Activated CD8-positive, alpha-beta T cell treated with anti-CD3 and anti-CD28 coated beads for 36 hours (primary cell): ENCODE results near the gene YLPM1. TPM values are rescaled to one million over a fixed set of nuclear protein-coding genes. Genes with fewer than 3 reads are reported as not detected.

Experiments used
- ATAC-seq: fragments of 200-7000 bp; cut with Tn5 transposase; one replicate; pipeline ENCODE4 v1.10.0; 2021; ENCODE audit warnings: mild to moderate bottlenecking, moderate library complexity
- CTCF ChIA-PET: fragments of 350-600 bp; sonication (Branson Sonifier 250); formaldehyde crosslinking; loops from one replicate; lab custom pipeline; 2021; ENCODE audit warnings: antibody characterized with exemption; lab: Charles Lee
- POLR2A ChIA-PET: fragments of 350-600 bp; sonication (Branson Sonifier 250); formaldehyde crosslinking; loops from one replicate; lab custom pipeline; 2021; ENCODE audit warnings: antibody characterized with exemption; lab: Charles Lee
- DNase-seq: peaks from one replicate; pipeline ENCODE4 v3.0.0-alpha.2; 2020
- H3K27ac Mint-ChIP-seq: one replicate; pipeline ENCODE4 v1.8.0; 2021; ENCODE audit warnings: mild to moderate bottlenecking, mixed read lengths
- H3K27me3 Mint-ChIP-seq: one replicate; pipeline ENCODE4 v1.8.0; 2021; ENCODE audit warnings: mixed read lengths
- H3K36me3 Mint-ChIP-seq: one replicate; pipeline ENCODE4 v1.8.0; 2021; ENCODE audit warnings: low read depth, mixed read lengths
- H3K4me1 Mint-ChIP-seq: one replicate; pipeline ENCODE4 v1.8.0; 2021; ENCODE audit warnings: low read depth, mixed read lengths
- H3K4me3 Mint-ChIP-seq: one replicate; pipeline ENCODE4 v1.8.0; 2021; ENCODE audit warnings: mild to moderate bottlenecking, moderate library complexity, mixed read lengths
- H3K9me3 Mint-ChIP-seq: one replicate; pipeline ENCODE4 v1.8.0; 2021; ENCODE audit warnings: mixed read lengths
- intact Hi-C: fragments of 100-400 bp; cut with micrococcal nuclease; formaldehyde crosslinking; loops from one replicate; pipeline ENCODE4 v1.10.0; 2022
- total RNA-seq, 2 experiments: library from RNA; stranded (reverse); gene quantifications; one replicate each; pipeline ENCODE4 v1.2.3, GENCODE V29; 2021
- TF ChIP-seq, protein P1 (sequence below): fragments of 200-600 bp; IDR thresholded peaks from one replicate; pipeline ENCODE4 v1.8.0; 2022; ENCODE audit warnings: antibody characterized with exemption, mild to moderate bottlenecking

YLPM1 gene
- total RNA-seq, 2 experiments from 2014 or later: 43.6 to 49.0 TPM

DNA sequence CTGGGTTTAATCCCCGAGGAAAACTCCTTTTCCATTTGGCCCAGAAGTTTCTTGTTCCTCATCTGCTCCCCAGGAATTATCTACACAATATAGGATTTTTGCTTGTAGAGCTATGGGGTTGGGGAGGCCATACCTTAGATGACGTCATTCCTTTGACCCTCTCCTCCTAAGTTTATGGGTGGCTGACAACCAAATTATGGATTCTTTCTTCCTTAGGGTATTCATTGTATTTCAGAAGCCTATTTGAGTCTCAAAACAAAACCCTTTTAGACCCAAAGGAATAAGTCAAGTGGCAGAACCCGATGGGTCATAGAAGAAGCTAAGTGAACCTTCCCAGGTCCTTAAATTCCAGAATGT, 98.6 kb downstream of the YLPM1 start:
- ChIA-PET CTCF (interaction anchor here (0.7 to 17.3 kb wide), 33 partner anchors 9 to 277 kb away, joined by 3 to 528 read pairs (median 7); partner anchors contain the start of genes DLST, EIF2B2, LTBP2 and MLH3), POLR2A (interaction anchor here (0.9 to 4.7 kb wide), 7 partner anchors 11 to 80 kb away, joined by 3 to 22 read pairs (median 4); partner anchors contain the start of gene DLST)
- Mint-ChIP-seq H3K9me3 (no peaks in the 10 kb centered on the region), H3K27ac (no peak overlapping the region), H3K36me3 (no peaks in the 10 kb centered on the region), H3K4me1 (peaks cover 11% of the 10 kb centered on the region), H3K4me3 (no peak overlapping the region), H3K27me3 (no peaks in the 10 kb centered on the region)
- intact Hi-C loops: loop anchor here (1.0 to 10.0 kb wide), 2 partner anchors 44 to 223 kb away; no protein-coding TSS in a partner anchor
- no peak for ATAC-seq
- TF ChIP-seq, protein P1, sequence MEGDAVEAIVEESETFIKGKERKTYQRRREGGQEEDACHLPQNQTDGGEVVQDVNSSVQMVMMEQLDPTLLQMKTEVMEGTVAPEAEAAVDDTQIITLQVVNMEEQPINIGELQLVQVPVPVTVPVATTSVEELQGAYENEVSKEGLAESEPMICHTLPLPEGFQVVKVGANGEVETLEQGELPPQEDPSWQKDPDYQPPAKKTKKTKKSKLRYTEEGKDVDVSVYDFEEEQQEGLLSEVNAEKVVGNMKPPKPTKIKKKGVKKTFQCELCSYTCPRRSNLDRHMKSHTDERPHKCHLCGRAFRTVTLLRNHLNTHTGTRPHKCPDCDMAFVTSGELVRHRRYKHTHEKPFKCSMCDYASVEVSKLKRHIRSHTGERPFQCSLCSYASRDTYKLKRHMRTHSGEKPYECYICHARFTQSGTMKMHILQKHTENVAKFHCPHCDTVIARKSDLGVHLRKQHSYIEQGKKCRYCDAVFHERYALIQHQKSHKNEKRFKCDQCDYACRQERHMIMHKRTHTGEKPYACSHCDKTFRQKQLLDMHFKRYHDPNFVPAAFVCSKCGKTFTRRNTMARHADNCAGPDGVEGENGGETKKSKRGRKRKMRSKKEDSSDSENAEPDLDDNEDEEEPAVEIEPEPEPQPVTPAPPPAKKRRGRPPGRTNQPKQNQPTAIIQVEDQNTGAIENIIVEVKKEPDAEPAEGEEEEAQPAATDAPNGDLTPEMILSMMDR: no peak
- no peak for DNase-seq

DNA sequence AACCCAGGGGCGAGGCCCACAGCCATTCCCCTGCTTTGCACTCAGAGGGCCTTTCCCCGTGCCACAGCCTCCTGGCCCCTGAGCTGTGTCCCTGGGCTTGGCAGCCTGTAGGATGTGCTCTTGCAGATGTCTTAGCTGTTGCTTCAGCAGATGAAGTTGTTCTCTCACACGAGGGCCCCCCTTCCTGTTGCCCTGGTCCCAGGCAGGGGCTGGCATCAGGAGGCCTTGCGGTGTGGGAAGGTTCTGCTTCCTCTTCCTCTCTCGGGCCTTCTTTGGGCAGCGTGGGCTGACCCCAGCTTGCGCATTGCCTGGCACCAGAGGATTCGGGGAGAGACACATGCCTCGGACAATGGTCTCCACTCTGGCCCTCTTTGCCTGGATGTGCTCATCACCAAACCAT, 100.2 kb downstream of the YLPM1 start:
- Mint-ChIP-seq H3K4me1 (peaks cover 23% of the 10 kb centered on the region), H3K27ac (no peak overlapping the region), H3K4me3 (no peak overlapping the region), H3K9me3 (no peaks in the 10 kb centered on the region), H3K36me3 (no peaks in the 10 kb centered on the region), H3K27me3 (no peaks in the 10 kb centered on the region)
- DNase-seq (no peak), ATAC-seq (no peak)
- intact Hi-C loops: loop anchor here (10.0 kb wide), 1 partner anchor 222 kb away; no protein-coding TSS in a partner anchor
- ChIA-PET POLR2A (interaction anchor here (1.1 to 4.7 kb wide), 5 partner anchors 9 to 42 kb away, joined by 4 to 22 read pairs (median 17); partner anchors contain the start of gene DLST), CTCF (interaction anchor here (1.0 to 17.3 kb wide), 9 partner anchors 8 to 226 kb away, joined by 3 to 528 read pairs (median 55); partner anchors contain the start of genes DLST and PROX2)
- TF ChIP-seq, protein P1: no peak

DNA sequence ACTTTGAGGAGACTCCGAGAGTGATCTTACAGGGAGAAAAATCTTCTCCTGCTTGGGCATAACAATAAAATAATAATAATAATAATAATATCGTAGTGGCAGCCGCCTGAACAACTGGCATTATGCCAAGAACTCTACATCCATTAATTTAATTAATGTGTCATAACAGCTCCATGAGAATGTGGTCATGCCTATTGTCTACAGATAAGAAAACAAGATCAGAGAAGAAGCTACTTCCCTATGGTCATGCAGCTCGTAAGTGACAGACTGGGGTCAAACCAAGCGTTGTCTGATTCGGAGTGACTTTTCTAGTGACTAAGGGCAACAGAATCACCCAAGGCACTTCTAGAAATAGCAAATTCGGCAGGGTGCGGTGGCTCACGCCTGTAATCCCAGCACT, 101.1 kb downstream of the YLPM1 start:
- H3K4me1 Mint-ChIP-seq: peaks cover 26% of the 10 kb centered on the region
- H3K4me3 Mint-ChIP-seq: no peak overlapping the region
- POLR2A ChIA-PET: interaction anchor here (1.0 to 4.7 kb wide), 3 partner anchors 12 to 42 kb away, joined by 4 to 22 read pairs (median 22); partner anchors contain the start of genes DLST and PROX2
- H3K27ac Mint-ChIP-seq: no peak overlapping the region
- H3K9me3 Mint-ChIP-seq: no peaks in the 10 kb centered on the region
- CTCF ChIA-PET: interaction anchor here (1.0 to 17.3 kb wide), 7 partner anchors 9 to 199 kb away, joined by 3 to 528 read pairs (median 70); partner anchors contain the start of genes DLST and PROX2
- intact Hi-C loops: loop anchor here (10.0 kb wide), 1 partner anchor 221 kb away; no protein-coding TSS in a partner anchor
- TF ChIP-seq, protein P1: no peak
- no peaks in the 10 kb centered on the region for H3K27me3 Mint-ChIP-seq
- ATAC-seq: no peak
- no peaks in the 10 kb centered on the region for H3K36me3 Mint-ChIP-seq
- DNase-seq: no peak

DNA sequence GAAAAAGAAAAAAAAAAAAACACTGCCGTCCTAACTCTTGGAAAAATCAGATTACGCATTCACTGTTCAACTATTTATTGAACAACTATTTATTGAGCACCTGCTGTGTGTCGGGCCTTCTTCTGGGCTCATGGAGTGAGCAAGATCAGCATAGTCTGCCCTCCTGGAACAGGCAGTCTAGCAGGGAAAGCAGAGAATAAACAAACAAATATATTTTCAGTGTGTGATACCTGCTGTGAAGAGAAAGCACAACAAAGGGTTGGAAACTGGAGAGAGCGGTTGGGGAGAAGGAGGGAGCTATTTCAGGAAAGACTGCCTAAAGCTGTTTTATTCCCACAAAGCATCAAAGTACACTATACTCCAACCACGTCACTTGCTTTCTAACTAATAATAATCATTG, 102.0 kb downstream of the YLPM1 start:
- ChIA-PET CTCF (interaction anchor here (1.0 to 17.3 kb wide), 2 partner anchors 17 to 41 kb away, joined by 3 to 528 read pairs; no protein-coding TSS in a partner anchor), POLR2A (no interaction called here)
- H3K36me3 Mint-ChIP-seq: no peaks in the 10 kb centered on the region
- DNase-seq (no peak), ATAC-seq (no peak)
- TF ChIP-seq, protein P1: no peak
- H3K4me1 Mint-ChIP-seq: peaks cover 26% of the 10 kb centered on the region
- no peak overlapping the region for H3K27ac Mint-ChIP-seq
- no peaks in the 10 kb centered on the region for H3K9me3 Mint-ChIP-seq
- no peak overlapping the region for H3K4me3 Mint-ChIP-seq
- intact Hi-C loops: loop anchor here (10.0 kb wide), 1 partner anchor 220 kb away; no protein-coding TSS in a partner anchor
- H3K27me3 Mint-ChIP-seq: no peaks in the 10 kb centered on the region
